ENCODE measurements around the gene NOL3.

NOL3 gene

DNA sequence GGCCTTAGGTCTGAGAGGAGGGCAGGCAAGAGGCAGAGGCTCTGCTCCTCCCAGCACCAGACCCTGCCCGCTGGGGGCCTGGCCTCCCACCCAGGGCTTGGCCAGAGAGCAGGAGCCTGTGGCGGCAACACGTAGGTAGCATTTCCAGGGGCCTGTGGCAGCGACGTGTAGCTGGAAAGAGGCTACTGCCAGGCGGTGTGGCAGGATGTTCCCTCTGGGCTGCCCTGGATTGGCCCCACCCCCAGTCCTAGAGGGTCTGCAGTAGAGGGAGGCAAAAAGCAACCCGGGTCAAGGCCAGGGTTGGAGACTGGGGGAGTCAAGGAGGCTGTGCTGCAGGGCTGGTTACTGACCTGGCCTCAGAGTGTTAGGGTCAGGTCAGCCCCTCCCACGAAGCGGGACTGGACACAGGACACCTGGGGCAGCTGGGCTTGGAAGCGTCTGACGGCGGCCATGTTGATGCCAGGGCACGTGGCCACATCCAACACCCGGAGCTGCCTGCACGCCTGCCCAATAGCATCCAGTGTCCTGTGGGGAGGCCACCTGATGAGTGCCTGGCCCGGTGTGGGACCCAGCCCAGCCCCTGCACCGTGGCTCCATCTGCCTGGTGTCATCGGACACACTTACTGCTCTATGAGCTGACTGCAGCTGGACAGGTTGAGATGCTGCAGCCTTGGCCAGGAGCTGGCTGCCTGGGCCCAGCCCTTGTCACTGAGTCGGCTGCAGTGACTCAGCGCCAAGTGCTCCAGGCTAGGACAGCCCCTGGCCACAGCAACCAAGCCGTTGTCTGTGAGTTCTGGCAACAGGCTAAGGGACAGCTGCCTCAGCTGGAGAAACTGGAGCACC, 37.1 kb downstream of the NOL3 start:
- Histone ChIP-seq H3K36me3 (ENCODE audit: insufficient read depth, low read length) (peaks cover 17% of the 10 kb centered on the region; the same call in 1 of the 2 replicates), H3K9ac (ENCODE audit: low read depth, low read length, poor library complexity, severe bottlenecking) (no peak overlapping the region), H2AFZ (ENCODE audit: low read length) (no peak overlapping the region), H3K4me2 (ENCODE audit: low read depth, low read length, poor library complexity, severe bottlenecking) (no peak overlapping the region), H3K9me3 (ENCODE audit: insufficient read depth, low read depth, low read length) (no peaks in the 10 kb centered on the region), H4K20me1 (ENCODE audit: insufficient read depth, low read length, poor library complexity, severe bottlenecking) (no peaks in the 10 kb centered on the region), H3K4me1 (ENCODE audit: insufficient read depth, low read length, poor library complexity, severe bottlenecking) (no peaks in the 10 kb centered on the region), H3K79me2 (ENCODE audit: insufficient read depth, low read length) (no peaks in the 10 kb centered on the region), H3K4me3 (ENCODE audit: low read length, poor library complexity, severe bottlenecking) (no peak overlapping the region), H3F3A (ENCODE audit: low read depth) (no peaks in the 10 kb centered on the region), H3K9me2 (replicated peaks; ENCODE audit: low read depth, low read length) (no peaks in the 10 kb centered on the region), H3K27me3 (ENCODE audit: insufficient read depth, low read length, poor library complexity, severe bottlenecking) (no peaks in the 10 kb centered on the region)
- TF ChIP-seq, protein P1, sequence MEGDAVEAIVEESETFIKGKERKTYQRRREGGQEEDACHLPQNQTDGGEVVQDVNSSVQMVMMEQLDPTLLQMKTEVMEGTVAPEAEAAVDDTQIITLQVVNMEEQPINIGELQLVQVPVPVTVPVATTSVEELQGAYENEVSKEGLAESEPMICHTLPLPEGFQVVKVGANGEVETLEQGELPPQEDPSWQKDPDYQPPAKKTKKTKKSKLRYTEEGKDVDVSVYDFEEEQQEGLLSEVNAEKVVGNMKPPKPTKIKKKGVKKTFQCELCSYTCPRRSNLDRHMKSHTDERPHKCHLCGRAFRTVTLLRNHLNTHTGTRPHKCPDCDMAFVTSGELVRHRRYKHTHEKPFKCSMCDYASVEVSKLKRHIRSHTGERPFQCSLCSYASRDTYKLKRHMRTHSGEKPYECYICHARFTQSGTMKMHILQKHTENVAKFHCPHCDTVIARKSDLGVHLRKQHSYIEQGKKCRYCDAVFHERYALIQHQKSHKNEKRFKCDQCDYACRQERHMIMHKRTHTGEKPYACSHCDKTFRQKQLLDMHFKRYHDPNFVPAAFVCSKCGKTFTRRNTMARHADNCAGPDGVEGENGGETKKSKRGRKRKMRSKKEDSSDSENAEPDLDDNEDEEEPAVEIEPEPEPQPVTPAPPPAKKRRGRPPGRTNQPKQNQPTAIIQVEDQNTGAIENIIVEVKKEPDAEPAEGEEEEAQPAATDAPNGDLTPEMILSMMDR (conservative IDR thresholded peaks at IDR 0.05; ENCODE audit: low read length) = no peak
- TF ChIP-seq EZH2phosphoT487 (IDR thresholded peaks at IDR 0.05; ENCODE audit: borderline replicate concordance) = no peak

- H3K36me3 ChIP-seq (ENCODE audit: insufficient read depth, low read length) = peaks cover 9% of the 10 kb centered on the region; the same call in 1 of the 2 replicates
Measured at GRCh38 chr16:67208154-67208896, 38.0 kb downstream of the NOL3 start.

DNA sequence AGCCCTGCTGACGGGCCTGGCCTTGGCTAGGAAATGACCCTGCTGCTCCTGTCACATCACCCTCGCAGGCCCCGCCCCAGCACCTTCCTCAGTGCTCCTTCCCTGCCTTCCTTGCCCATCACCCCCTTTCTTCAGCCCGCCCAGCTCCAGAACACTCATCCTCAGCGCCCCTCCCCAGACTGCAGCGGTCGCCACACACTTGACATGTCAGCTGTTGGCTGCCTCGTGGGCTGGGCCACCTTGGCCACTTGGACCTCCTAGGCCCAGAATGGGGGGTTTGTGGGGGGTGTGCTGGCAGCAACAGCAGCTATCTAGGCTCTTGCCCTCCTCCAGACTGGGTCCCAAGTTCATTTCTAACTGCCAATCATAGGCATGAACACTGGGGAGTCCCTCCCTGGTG, 39.2 kb downstream of the NOL3 start:
- Histone ChIP-seq H3K27me3 (ENCODE audit: insufficient read depth, low read length, poor library complexity, severe bottlenecking) (no peaks in the 10 kb centered on the region), H3K4me1 (ENCODE audit: insufficient read depth, low read length, poor library complexity, severe bottlenecking) (peaks cover 4% of the 10 kb centered on the region), H3K9ac (ENCODE audit: low read depth, low read length, poor library complexity, severe bottlenecking) (no peak overlapping the region), H4K20me1 (ENCODE audit: insufficient read depth, low read length, poor library complexity, severe bottlenecking) (no peaks in the 10 kb centered on the region), H3K9me2 (replicated peaks; ENCODE audit: low read depth, low read length) (no peaks in the 10 kb centered on the region), H3K4me2 (ENCODE audit: low read depth, low read length, poor library complexity, severe bottlenecking) (no peak overlapping the region), H2AFZ (ENCODE audit: low read length) (no peak overlapping the region), H3F3A (ENCODE audit: low read depth) (no peaks in the 10 kb centered on the region), H3K79me2 (ENCODE audit: insufficient read depth, low read length) (no peaks in the 10 kb centered on the region), H3K9me3 (ENCODE audit: insufficient read depth, low read depth, low read length) (no peaks in the 10 kb centered on the region), H3K36me3 (ENCODE audit: insufficient read depth, low read length) (no peaks in the 10 kb centered on the region), H3K4me3 (ENCODE audit: low read length, poor library complexity, severe bottlenecking) (no peak overlapping the region)
- TF ChIP-seq EZH2phosphoT487 (IDR thresholded peaks at IDR 0.05; ENCODE audit: borderline replicate concordance) = no peak
- TF ChIP-seq, protein P1 (conservative IDR thresholded peaks at IDR 0.05; ENCODE audit: low read length) = no peak

More at GRCh38 chr16:67208154-67208896, 38.0 kb downstream of the NOL3 start:
- no peaks in the 10 kb centered on the region for H4K20me1 ChIP-seq (ENCODE audit: insufficient read depth, low read length, poor library complexity, severe bottlenecking)
- no peak overlapping the region for H3K9ac ChIP-seq (ENCODE audit: low read depth, low read length, poor library complexity, severe bottlenecking)
- H3K27me3 ChIP-seq (ENCODE audit: insufficient read depth, low read length, poor library complexity, severe bottlenecking) = no peaks in the 10 kb centered on the region
- H3K9me3 ChIP-seq (ENCODE audit: insufficient read depth, low read depth, low read length) = no peaks in the 10 kb centered on the region
- no peak overlapping the region for H3K4me3 ChIP-seq (ENCODE audit: low read length, poor library complexity, severe bottlenecking)
- H3K9me2 ChIP-seq (replicated peaks; ENCODE audit: low read depth, low read length) = no peaks in the 10 kb centered on the region
- no peak for TF ChIP-seq EZH2phosphoT487 (IDR thresholded peaks at IDR 0.05; ENCODE audit: borderline replicate concordance)
- TF ChIP-seq, protein P1 (conservative IDR thresholded peaks at IDR 0.05; ENCODE audit: low read length) = no peak
- H3F3A ChIP-seq (ENCODE audit: low read depth) = no peaks in the 10 kb centered on the region
- H3K4me2 ChIP-seq (ENCODE audit: low read depth, low read length, poor library complexity, severe bottlenecking) = no peak overlapping the region
- no peaks in the 10 kb centered on the region for H3K79me2 ChIP-seq (ENCODE audit: insufficient read depth, low read length)
- no peak overlapping the region for H2AFZ ChIP-seq (ENCODE audit: low read length)
- H3K4me1 ChIP-seq (ENCODE audit: insufficient read depth, low read length, poor library complexity, severe bottlenecking) = peaks cover 4% of the 10 kb centered on the region
